ENCODE measurements around the gene NCAM1. TPM values are rescaled to one million over a fixed set of nuclear protein-coding genes. Genes with fewer than 3 reads are reported as not detected.
A peak's percentile ranks its signal among the peaks of the same experiment; 100 is the strongest.

The NCAM1 gene
- total and polyA plus RNA-seq, 12 donors, result 38.7 to 181 (median 111) TPM

GRCh38 chr11:113314389-113315301 lies 353.4 kb downstream of the NCAM1 start, which contains the start of gene TTC12:
TSS of gene TTC12 (plus strand) at chr11:113314583. CDS start at chr11:113316258, 1,675 bp downstream.
- H3K9me3 ChIP-seq (replicated peaks in 1 of 3), result no peaks in the 10 kb centered on the region
- intact Hi-C loops (cut with DNase I), result loop anchor here in 1 of 2 donors (5.0 kb wide), 1 partner anchor 418 kb away; no protein-coding TSS in a partner anchor
- H3K27me3 ChIP-seq, result no peaks in the 10 kb centered on the region
- H3K4me3 ChIP-seq, result peak within 1 kb of the TSS; percentile 35 to 81 (median 64)
- TF ChIP-seq CTCF (IDR thresholded peaks at IDR 0.05) (no peak), POLR2A (IDR thresholded peaks at IDR 0.05) (peak in 1 of 2 donors; percentile 28)
- H3K36me3 ChIP-seq (replicated peaks in 1 of 2), result no peaks in the 10 kb centered on the region
- H3K27ac ChIP-seq, result peak within 1 kb of the TSS; percentile 33 to 83 (median 68)
- peaks cover 0 to 16% of the 10 kb centered on the region in 2 donors for H3K4me1 ChIP-seq (replicated peaks in 1 of 2)
- DNase-seq, result peak; percentile 95 to 98 (median 96)
- WGBS, 4 donors, result 4 to 12% (median 6%) methylated on average over 11 to 64 of the region's 64 CpGs

- Histone ChIP-seq H3K4me3 (no peak overlapping the region), H3K9me3 (replicated peaks in 1 of 3) (no peaks in the 10 kb centered on the region), H3K27ac (no peak overlapping the region), H3K36me3 (replicated peaks in 1 of 2) (no peaks in the 10 kb centered on the region), H3K4me1 (replicated peaks in 1 of 2) (peaks cover 0 to 16% of the 10 kb centered on the region in 2 donors), H3K27me3 (no peaks in the 10 kb centered on the region)
- WGBS, 4 donors, result 66 to 78% (median 70%) methylated on average over 6 of the region's 6 CpGs
- intact Hi-C loops (cut with DNase I), result no loop called here
- TF ChIP-seq POLR2A (IDR thresholded peaks at IDR 0.05) (no peak), CTCF (IDR thresholded peaks at IDR 0.05) (no peak)
- DNase-seq, result no peak
These were observed 354.6 kb downstream of the NCAM1 start for GRCh38 chr11:113315811-113316210.

GRCh38 chr11:113316256-113316655 lies 355.0 kb downstream of the NCAM1 start:
- H3K36me3 ChIP-seq (replicated peaks in 1 of 2), result no peaks in the 10 kb centered on the region
- DNase-seq, result no peak
- H3K27ac ChIP-seq, result no peak overlapping the region
- H3K4me3 ChIP-seq, result no peak overlapping the region
- intact Hi-C loops (cut with DNase I), result no loop called here
- H3K27me3 ChIP-seq, result no peaks in the 10 kb centered on the region
- no peak for TF ChIP-seq CTCF (IDR thresholded peaks at IDR 0.05)
- no peak for TF ChIP-seq POLR2A (IDR thresholded peaks at IDR 0.05)
- H3K9me3 ChIP-seq (replicated peaks in 1 of 3), result no peaks in the 10 kb centered on the region
- H3K4me1 ChIP-seq (replicated peaks in 1 of 2), result peaks cover 0 to 16% of the 10 kb centered on the region in 2 donors
- 72 to 92% (median 83%) methylated on average over 1 of the region's 1 CpG for WGBS, 4 donors

- 93 to 98% (median 97%) methylated on average over 2 of the region's 2 CpGs for WGBS, 4 donors
- intact Hi-C loops (cut with DNase I), result no loop called here
- Histone ChIP-seq H3K4me3 (no peak overlapping the region), H3K27me3 (no peaks in the 10 kb centered on the region), H3K36me3 (replicated peaks in 1 of 2) (no peaks in the 10 kb centered on the region), H3K4me1 (replicated peaks in 1 of 2) (peaks cover 0 to 16% of the 10 kb centered on the region in 2 donors), H3K9me3 (replicated peaks in 1 of 3) (no peaks in the 10 kb centered on the region), H3K27ac (no peak overlapping the region)
- no peak for TF ChIP-seq POLR2A (IDR thresholded peaks at IDR 0.05)
- TF ChIP-seq CTCF (IDR thresholded peaks at IDR 0.05), result no peak
- no peak for DNase-seq
These were observed 356.1 kb downstream of the NCAM1 start for GRCh38 chr11:113317339-113317738.
